Measurements from ENCODE around the gene RNF146.
"Not testable (repeated sequence)": the region's sequence is repeated elsewhere in the genome, so short reads cannot be mapped to it uniquely, and the experiment has no call there.

RNF146 gene, protein sequence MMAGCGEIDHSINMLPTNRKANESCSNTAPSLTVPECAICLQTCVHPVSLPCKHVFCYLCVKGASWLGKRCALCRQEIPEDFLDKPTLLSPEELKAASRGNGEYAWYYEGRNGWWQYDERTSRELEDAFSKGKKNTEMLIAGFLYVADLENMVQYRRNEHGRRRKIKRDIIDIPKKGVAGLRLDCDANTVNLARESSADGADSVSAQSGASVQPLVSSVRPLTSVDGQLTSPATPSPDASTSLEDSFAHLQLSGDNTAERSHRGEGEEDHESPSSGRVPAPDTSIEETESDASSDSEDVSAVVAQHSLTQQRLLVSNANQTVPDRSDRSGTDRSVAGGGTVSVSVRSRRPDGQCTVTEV

DNA sequence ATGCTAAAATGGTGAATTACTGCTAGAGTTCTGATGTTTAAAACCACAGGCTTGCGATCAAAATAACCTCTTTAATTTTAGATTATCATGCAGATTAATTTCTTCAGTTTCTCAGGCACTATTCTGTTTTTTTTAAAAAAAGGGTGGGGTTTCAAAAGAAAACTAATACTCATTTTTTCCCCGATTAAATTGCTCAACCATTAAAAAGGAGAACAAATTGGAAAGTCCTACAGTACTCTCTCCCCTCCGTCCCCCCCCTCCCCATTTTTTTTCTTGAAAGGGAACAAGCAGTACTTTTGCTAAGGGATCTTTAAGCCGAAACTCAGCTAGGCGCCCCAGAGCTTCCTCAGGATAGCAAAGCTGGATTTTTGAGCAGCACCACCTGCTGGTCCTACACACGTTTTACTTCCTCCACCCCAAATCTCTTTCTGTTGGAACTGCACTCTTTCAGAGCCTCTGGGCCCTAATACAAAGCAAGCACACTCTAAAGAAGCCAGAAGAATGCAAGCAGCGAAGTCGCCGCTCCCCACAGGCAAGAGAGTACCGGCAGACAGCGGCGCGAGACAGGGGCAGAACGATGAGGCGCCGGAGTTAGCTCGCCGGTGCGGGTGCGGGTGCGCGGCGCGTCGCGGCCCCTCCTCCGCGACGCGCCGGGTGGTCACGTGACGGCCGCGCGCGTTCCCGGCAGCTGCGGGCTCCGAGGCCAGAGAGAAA lies at the start of gene RNF146:
Gene RNF146 (plus strand): TSS at position 687 of the 714 bp plus-strand sequence. CDS start 13,475 bp downstream, outside the sequence.
- DNase-seq (ENCODE audit: low spot score) = peak; percentile 97

DNA sequence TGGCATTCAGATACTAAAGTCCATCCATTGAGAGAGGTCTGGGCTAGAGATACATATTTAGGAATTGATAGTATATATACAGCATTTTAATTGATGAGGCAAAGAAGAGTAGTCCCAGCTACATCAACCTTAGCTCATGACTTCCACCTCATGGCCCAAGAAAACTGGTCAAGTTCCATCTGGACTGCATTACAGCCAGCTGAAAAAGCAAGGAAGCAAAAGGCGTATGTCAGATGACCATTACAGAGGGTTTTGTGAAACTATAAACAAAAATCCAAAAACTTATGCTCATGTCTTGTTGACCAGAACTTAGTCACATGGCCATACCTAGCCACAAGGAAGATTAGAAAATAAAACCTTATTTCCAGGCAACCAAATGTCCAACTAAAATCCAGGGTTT lies 46.8 kb upstream of the RNF146 start:
- no peak for DNase-seq (ENCODE audit: low spot score)

DNA sequence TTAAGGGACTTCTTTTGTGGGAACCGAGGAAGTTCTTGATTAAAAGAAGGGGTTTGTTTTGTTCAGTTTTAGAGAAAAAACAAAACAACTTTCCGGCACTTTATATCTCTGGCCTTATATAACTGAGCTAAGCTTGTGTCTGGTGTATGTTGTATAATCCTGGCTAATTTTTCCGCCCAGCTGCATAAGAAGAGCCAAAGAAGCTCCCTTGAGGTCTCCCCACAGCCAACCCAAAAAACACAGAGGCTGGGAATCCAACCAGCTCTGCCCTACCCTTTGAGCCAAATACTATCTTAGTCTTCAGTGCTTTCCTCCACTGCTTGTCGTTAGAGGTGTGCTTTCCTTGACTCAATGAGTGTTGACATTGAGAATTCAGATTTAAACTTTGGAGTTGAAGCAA lies 45.5 kb upstream of the RNF146 start:
- DNase-seq (ENCODE audit: low spot score) = no peak

DNA sequence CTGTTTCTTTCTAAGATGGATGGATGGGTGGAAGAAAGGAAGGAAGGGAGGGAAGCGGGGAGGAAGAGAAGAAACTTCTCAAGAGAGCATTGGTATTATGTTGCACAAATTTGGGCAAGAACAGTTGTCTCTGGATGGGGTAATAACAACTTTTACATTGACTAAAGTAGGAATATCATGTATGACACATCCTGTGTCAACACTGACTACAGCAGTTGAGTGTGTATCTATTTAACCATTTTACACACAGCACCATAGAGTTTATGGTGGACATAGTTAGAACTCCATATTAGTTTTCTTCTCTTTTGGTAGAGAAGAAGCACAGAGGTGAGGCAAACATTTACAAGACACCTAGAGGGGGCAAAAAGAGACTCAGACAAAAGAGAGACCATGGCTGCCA lies 44.2 kb upstream of the RNF146 start:
- no peak for DNase-seq (ENCODE audit: low spot score)

DNA sequence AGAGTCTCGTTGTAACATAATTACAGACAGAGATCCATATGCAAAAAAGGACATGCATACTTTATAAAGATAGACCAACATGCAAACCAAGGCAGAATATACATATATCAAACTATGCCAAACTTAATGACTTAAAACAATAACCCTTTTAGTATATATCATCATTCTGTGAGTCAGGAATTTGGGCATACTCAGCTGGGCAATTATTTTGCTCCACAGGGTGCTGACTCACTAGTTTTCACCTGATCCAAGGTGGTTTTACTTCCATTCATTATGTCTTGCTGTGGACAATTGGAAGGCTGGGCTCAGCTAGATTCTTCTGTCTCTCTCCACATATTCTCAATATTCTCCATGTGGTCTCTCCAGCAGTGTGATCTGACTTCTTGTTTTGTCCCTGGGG lies 41.2 kb upstream of the RNF146 start:
- no peak for DNase-seq (ENCODE audit: low spot score)

DNA sequence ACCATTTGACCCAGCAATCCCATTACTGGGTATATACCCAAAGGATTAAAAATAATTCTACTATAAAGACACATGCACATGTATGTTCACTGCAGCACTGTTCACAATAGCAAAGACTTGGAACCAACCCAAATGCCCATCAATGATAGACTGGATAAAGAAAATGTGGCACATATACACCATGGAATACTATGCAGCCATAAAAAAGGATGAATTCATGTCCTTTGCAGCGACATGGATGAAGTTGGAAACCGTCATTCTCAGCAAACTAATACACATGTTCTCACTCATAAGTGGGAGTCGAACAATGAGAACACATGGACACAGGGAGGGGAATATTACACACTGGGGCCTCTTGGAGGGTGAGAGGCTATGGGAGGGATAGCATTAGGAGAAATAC lies 32.8 kb upstream of the RNF146 start:
- not testable (repeated sequence) for DNase-seq (ENCODE audit: low spot score)

DNA sequence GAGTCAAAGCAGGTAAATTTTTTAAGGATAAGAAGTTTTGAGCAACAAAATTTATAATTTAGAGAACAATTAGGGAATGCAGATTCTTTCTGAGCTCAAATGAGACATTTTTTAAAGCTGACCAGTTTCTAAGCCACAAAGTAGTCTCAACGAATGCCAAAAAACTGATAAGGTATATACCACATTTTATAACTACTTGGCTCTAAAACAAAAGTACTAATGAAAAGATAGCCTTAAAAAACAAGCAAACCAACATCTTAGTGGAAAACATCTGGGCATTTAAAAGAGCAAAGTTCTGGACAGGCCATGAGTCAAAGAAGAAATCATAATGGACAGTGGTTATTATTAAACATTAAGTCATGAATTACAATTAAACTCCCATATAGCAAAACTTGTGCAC lies 23.2 kb upstream of the RNF146 start:
- no peak for DNase-seq (ENCODE audit: low spot score)

DNA sequence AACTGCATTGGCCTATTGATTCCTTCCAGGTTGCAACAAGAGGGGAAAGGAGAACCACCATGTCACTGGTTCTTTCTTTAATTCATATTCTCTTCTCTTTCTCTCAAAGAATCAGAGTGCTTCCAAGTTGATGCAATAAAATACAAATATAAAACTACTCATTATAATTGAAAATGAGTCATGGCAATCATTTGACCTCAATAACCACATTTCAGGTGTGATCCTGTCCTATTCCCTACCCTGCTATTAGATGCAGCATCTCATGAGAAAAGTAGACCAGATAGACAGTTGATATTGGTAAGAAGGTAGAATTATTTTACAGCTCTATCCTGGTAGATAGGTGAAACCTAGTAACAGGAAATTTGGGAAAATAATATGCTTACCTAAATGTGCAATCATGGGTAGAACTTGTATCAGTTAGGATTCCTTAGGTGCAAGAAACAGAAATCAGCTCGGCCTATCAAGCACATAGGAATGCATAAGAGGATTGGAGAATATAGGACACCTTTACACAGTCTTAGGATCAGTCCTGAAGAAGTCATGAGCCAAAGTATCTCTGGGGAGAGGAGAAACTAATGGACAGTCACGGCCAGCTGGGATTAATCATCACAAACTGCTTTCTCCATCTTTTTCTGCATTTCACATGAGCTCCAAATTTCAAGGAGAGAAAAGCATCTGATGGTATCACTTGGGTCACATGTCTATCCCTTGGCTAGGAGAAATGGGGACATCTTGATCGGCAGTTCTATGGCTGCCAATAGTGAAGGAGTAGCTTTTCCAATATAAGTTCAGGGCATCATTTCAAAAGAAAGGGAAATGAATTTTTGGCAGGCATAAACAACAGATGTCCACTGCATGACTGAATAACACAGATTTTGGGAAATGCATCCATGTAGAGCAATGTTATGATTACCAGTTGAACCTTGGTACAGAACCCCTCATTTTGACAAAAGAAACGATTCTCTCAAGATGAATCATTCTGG lies 19.3 kb upstream of the RNF146 start:
- DNase-seq (ENCODE audit: low spot score) = peak; percentile 16

DNA sequence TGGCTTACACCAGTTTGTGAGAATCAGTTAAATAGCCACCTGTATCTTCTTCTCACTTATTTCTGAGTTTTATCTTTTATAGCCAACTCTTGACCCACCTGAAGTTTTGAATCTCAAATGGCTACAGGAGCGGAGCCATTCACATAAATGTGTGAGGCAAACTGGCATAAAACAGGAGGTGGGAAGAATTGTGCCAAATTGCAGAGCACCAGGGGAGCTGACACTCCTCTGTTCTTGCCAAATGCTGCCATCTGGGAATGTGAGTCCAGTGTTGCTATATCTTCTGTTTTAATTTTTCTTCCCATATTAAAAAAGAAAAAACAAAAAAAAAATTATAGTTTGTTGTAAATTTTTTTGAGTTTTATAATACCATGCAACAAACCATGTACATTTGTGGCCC lies 17.0 kb upstream of the RNF146 start:
- DNase-seq (ENCODE audit: low spot score) = no peak

DNA sequence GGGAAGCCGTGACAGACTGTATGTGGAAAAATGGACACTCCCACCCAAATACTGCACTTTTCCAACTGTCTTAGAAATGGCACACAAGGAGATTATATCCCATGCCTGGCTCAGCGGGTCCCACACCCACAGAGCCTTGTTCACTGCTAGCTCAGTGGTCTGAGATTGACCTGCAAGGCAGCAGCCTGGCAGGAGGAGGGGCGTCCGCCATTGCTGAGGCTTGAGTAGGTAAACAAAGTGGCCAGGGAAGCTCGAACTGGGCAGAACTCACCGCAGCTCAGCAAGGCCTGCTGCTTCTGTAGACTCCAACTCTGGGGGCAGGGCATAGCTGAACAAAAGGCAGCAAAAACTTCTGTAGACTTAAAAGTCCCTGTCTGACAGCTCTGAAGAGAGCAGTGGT lies 11.4 kb upstream of the RNF146 start:
- no peak for DNase-seq (ENCODE audit: low spot score)

DNA sequence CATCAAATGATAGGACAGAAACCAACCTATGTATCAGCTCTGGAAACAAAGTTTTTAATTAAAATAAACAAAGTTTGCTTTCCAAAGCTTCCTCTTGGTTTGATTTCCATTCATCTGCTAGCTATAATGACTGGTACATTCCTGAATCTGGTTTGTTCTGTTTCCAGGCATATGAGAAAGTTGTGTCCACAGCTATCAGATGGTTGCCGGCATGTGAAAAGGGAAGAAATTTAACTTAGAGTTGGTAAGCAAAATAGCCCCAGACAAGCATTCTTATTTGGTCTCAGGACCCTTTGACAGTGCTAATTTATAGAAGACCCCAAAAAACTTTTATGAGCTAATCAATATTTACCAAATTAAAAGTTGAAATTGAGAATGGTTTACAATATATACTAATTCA lies 3.8 kb upstream of the RNF146 start:
- DNase-seq (ENCODE audit: low spot score) = no peak

DNA sequence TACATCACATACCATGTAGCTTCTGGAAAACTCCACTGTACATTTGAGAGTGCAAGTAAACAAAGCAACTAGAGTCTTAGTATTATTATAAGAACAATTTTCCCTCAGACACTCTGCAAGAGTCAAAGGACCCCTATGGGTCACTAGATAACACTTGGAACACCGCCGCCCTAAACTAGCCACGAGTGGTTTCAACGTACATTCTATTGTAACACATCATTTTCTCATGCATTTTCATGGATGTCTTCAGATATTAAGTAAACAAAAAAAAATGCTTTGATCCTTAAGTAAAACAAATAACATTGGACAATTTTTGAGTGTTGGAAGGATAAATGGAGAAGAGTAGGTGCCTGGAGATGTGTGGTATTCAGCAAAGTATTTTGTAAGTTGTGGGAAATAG lies 3.2 kb upstream of the RNF146 start:
- DNase-seq (ENCODE audit: low spot score) = no peak

DNA sequence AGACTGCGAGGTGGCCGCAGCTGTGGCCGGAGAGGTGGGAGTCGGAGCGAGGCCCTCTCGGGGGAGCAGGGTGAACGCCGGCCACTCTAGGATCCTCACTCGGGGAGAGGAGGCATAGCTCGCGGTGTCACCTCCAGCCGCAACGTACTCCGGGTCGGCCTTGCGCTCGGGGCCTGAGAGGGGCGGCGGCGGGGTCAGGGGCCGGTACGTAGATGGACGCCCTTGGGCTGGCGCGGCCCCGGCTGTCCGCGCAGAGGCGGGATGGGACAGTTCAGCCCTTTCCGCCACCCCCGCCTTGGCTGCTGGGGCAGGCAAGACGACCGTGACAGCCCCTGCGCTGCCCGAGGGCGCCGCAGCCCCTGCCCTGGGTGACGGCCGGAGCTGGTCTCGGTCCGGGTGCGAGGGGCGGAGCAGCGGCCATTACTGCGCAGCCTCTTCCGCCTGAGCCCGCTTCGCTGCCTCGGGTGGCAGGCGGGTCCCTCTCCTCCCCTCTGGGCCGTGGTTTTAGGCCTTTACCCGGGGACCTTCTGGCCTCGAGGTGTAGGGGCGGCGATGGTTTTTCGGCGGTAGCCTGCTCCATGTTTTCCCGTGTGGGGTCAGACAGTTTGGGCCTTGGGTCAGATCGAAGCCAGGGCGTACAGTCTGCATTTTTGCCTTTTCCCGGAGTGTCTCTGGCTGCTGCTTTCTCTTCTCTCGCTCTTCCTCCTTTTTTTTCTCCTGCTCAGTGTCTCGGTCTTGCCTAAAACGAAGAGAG lies 405 bp downstream of the RNF146 start:
- peak; percentile 82 for DNase-seq (ENCODE audit: low spot score)

DNA sequence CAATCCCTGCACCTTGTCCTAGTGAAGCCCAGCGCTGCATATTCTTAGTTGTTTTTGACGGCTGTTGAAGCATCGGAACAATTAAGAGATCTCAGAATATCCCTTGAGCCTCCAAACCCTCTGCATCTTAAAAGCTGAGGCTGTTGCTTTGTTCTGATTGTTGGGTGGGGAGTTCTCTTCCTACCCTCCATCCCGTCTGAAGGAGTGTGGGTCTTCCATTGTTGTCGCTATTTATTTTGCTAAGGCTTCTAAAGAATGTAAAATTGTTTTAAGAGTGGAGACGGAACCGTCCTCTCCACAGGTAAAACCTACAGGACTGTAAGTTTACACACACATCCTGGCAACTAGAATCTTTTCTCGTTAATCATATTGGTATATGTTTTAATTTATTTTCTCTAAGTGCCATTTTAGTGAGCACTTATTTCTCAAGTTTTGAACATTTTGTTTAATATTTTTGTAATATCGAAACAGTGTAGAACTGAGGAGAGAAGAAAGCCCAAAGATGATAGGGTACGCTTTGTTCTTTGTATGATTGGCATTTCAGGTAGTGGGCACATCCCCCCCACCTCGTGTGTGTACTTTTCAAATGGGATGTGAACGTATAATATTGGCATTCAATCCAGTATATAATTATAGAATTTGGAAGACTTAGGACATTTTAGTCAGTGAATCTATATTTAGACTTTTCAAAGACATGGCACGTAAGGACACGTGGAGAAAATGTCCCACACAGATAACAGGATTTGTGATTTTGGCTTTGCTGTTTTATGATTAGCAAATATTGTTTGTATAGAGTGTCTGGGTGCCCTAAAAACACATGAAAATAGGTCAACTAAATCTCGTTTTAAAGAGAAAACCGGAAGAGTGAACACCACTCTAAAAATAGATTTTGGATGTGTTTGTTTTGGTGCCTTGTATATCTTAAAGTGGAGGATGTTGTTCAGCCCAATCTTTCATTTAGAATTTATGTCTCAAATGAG lies 1.3 kb downstream of the RNF146 start:
- DNase-seq (ENCODE audit: low spot score) = no peak

DNA sequence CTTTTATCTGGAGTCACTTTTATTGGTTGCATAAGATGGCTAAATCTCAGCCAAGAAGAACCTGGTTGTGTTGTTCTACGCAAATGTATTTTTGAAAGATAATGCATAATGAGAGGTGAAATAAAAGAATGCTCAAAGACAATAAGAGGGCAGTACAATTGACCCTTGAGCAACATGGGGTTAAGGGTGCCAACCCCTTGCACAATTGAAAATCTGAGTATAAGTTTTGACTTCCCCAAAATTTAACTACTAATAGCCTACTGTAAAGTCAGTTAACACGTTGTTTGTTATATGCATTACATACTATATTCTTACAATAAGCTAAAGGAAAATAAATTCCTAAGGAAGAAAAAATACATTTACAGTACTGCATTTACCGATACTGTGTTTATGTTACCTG lies 5.9 kb downstream of the RNF146 start:
- no peak for DNase-seq (ENCODE audit: low spot score)

DNA sequence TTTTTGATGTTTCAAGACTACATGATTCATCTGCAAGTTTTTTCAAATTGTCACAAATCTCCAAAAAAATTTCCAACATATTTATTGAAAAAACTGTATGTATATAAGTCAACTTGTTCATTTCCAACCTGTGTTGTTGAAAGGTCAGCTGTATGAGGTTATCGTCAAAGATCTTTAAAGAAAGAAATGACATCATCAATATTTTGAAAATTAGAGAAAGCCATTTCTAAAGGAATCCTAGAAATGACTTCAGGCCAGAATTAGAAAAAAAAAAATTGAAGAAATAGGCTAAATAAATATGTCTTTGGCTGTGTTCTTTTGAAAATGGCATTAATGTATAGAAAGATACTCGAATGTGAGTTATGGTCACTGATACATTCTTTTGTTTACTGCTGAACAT lies 6.8 kb downstream of the RNF146 start:
- DNase-seq (ENCODE audit: low spot score) = no peak

DNA sequence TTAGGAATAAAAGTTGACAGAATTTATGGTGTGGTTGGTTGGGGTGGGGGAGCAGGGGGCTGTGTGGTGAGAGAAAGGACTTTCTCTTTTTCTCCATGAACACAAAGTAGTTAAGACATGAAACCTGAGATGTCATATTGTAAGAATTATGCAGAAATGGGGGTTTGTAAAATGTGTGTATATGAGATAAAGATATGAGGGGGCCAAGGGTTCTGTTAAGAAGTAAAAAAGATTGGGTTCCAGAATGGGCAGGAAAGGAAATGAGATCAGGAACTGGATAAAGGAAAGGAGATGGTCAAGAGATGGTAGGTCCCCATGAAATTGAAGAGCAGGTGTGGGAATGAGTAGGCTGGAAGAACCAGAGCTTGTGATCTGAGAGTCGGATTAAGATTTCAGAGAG lies 9.7 kb downstream of the RNF146 start:
- no peak for DNase-seq (ENCODE audit: low spot score)

DNA sequence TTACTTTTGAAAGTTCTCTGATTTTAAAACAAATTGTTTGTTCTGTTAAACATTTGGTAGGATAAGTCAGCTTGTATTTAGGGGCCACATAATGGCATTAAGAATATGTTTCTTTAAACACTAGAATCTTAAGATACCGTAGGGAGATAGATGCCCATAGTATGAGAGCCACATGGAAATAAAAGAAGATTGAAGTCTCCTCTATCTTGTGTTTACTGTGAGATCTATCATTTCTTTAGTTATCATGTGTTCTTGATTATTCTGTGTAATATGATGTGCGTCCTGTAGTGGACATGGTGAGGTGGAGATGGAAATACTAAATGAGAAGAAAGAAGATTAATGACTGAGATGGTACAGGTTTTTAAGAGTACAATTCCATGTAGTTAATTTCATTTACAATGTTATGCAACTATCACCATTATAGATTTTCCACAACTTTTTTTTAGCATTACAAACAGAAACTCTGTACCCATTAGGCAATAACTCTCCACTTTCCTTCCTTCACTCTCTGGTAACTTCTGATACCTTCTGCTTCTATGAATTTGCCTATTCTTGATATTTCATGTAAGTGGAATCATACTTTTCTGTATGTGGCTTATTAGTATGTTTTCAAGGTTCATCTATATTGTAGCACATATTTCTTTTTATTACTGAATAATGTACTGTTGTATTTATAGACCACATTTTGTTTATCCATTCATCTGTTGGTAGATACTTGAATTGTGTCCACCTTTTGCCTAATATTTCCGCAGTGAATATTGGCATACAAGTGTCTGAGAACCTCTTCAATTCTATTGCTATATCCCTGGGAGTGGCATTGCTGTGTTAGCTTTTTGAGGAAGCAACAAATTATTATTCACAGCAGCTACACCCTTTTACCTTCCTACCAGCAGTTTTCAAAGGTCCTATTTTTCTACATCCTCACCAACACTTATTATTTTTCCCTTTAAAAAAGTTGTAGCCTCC lies 11.5 kb downstream of the RNF146 start:
- DNase-seq (ENCODE audit: low spot score) = no peak

DNA sequence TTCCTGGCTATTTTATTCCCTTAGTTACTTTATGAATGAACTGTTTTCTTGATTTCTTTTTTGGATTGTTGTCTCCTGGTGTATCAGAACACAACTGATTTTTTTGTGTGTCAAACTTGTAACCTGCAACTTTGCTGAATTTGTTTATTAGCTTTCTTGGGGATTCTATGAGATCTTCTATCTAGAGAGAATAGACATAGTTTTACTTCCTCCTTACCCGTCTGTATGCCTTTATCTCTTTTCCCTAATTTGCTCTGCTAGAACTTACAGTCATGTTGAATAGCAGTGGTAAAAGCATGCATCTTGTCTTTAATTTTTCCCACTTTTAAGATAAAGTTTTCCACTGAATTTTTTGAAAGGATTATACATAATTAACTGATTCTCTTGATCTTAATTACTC lies 13.2 kb downstream of the RNF146 start:
- DNase-seq (ENCODE audit: low spot score) = no peak

All from AG20443 (cell line).